Testis (tissue), 2 donors: ENCODE results near the gene SIAH2.

ENCODE experiments used
- CTCF ChIP-seq, 3 experiments: fragments of 450-650 bp in 2 of 3; fragments of 200-600 bp in 1 of 3; sonication (generic) in 1 of 3; IDR thresholded peaks; one replicate each; pipeline ENCODE4 v1.5.1; 2016 to 2019; ENCODE audit warnings: antibody characterized with exemption in 3 of 3, mild to moderate bottlenecking in 2 of 3, moderate library complexity in 1 of 3
- POLR2A ChIP-seq: fragments of 450-650 bp; IDR thresholded peaks from one replicate; pipeline ENCODE4 v1.6.1; 2017; ENCODE audit warnings: antibody characterized with exemption, mild to moderate bottlenecking, moderate library complexity

- TF ChIP-seq CTCF (IDR thresholded peaks at IDR 0.05) = no peak
- TF ChIP-seq POLR2A = no peak
Observed at GRCh38 chr3:150743508-150743907, 19.5 kb downstream of the SIAH2 start.
